GM21528 (cell line): ENCODE results near the gene OR56B4.
"Not testable (repeated sequence)": the region's sequence is repeated elsewhere in the genome, so short reads cannot be mapped to it uniquely, and the experiment has no call there.

Experiments used
- ATAC-seq: cut with Tn5 transposase; IDR thresholded peaks from one replicate; pipeline ENCODE4 v1.9.1; 2021; ENCODE audit warnings: mild to moderate bottlenecking, moderate library complexity; ENCODE audit not compliant: unreplicated experiment, low FRiP score

The OR56B4 gene

GRCh38 chr11:6107384-6107783 lies at the start of gene OR56B4:
OR56B4 (plus strand) TSS chr11:6107684; CDS start chr11:6107779, 95 bp downstream.
- ATAC-seq = not testable (repeated sequence)

GRCh38 chr11:6061475-6061874 lies 46.0 kb upstream of the OR56B4 start:
- no peak for ATAC-seq

GRCh38 chr11:6062691-6063358 lies 44.7 kb upstream of the OR56B4 start:
- ATAC-seq = no peak

GRCh38 chr11:6067502-6067901 lies 40.0 kb upstream of the OR56B4 start:
- ATAC-seq = no peak

- not testable (repeated sequence) for ATAC-seq
These were observed 31.0 kb upstream of the OR56B4 start for GRCh38 chr11:6076443-6076842.

- no peak for ATAC-seq
These were observed 29.8 kb upstream of the OR56B4 start for GRCh38 chr11:6077723-6078122.

- no peak for ATAC-seq
These were observed 28.0 kb upstream of the OR56B4 start for GRCh38 chr11:6079463-6079862.

- ATAC-seq = no peak
These were observed 24.4 kb upstream of the OR56B4 start for GRCh38 chr11:6083129-6083528.

- ATAC-seq = no peak
These were observed 22.9 kb upstream of the OR56B4 start for GRCh38 chr11:6084587-6084986.

- no peak for ATAC-seq
These were observed 13.3 kb upstream of the OR56B4 start for GRCh38 chr11:6094186-6094585.

- ATAC-seq = no peak
These were observed 11.7 kb upstream of the OR56B4 start for GRCh38 chr11:6095798-6096197.

GRCh38 chr11:6096417-6096816 lies 11.1 kb upstream of the OR56B4 start:
- ATAC-seq = no peak

GRCh38 chr11:6099577-6099976 lies 7.9 kb upstream of the OR56B4 start:
- ATAC-seq = no peak

- ATAC-seq = no peak
These were observed 2.5 kb downstream of the OR56B4 start for GRCh38 chr11:6110011-6110410.

- ATAC-seq = no peak
These were observed 4.2 kb downstream of the OR56B4 start for GRCh38 chr11:6111673-6112072.

- no peak for ATAC-seq
These were observed 9.2 kb downstream of the OR56B4 start for GRCh38 chr11:6116638-6117037.

- ATAC-seq = no peak
These were observed 16.8 kb downstream of the OR56B4 start for GRCh38 chr11:6124245-6124644.

GRCh38 chr11:6127881-6128280 lies 20.4 kb downstream of the OR56B4 start:
- ATAC-seq = no peak

- ATAC-seq = no peak
These were observed 21.5 kb downstream of the OR56B4 start for GRCh38 chr11:6129011-6129410.

GRCh38 chr11:6129635-6130034 lies 22.2 kb downstream of the OR56B4 start:
- ATAC-seq = no peak

- no peak for ATAC-seq
These were observed 24.9 kb downstream of the OR56B4 start for GRCh38 chr11:6132431-6132830.

GRCh38 chr11:6135936-6136335 lies 28.5 kb downstream of the OR56B4 start:
- not testable (repeated sequence) for ATAC-seq

- no peak for ATAC-seq
These were observed 35.5 kb downstream of the OR56B4 start for GRCh38 chr11:6142936-6143335.
